HL-60/S4 (cell line): Measurements from ENCODE around the gene CFAP46.

Experiments
- in situ Hi-C: fragments of 300-500 bp; cut with MboI; formaldehyde crosslinking; loops from 2 replicates; pipeline ENCODE4 v1.14.3; 2022; ENCODE audit warnings: low sequenced_read_pairs

The CFAP46 gene

DNA sequence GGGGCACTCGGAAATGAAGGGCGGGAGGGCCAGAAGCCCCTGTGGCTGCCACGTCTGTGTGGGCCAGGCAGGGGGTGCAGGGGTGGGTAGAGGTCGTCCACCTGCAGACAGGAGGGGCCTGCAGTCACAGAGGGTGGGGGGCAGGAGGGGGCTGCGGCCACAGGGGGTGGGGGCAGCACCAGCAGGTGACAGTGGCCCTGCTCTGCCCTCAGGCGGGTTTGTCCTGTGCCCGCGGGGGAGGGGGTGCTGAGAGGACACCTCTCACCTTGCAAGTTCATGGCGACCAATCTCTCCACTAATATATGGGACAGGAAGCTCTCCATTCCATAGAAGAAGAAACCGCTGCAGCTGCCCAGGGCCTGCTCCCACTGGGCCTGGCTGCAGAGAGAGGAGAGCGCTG, 129.8 kb downstream of the CFAP46 start:
- in situ Hi-C loops = no loop called here

DNA sequence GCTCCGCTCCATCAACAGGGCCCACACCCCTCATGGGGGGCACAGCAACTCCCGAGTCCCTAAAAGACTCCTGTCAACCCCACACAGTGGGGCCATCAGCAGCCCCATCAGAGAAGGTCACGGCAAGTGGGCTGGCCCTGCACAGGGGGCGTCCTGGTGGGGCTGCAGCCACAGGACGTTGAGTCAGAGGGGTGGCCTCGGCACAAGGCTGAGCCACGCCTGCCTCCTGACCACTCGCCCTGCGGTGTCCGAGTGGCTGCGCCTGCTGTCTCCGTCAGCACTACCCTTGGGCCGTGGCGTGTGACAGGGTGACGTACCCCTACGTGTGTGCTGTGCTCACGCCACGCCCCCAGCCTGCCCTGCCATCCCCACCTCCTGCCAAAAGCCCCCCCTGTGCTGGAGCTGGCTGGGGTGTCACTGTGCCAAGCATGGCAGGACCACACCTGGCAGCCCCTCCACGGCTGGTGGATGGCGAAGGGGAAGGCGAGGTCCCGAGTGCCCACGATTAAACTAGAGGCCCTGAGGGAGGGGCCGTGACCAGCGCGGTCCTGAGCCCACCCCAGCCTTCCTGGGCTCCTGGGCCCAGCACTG, 130.4 kb downstream of the CFAP46 start:
- in situ Hi-C loops = no loop called here

DNA sequence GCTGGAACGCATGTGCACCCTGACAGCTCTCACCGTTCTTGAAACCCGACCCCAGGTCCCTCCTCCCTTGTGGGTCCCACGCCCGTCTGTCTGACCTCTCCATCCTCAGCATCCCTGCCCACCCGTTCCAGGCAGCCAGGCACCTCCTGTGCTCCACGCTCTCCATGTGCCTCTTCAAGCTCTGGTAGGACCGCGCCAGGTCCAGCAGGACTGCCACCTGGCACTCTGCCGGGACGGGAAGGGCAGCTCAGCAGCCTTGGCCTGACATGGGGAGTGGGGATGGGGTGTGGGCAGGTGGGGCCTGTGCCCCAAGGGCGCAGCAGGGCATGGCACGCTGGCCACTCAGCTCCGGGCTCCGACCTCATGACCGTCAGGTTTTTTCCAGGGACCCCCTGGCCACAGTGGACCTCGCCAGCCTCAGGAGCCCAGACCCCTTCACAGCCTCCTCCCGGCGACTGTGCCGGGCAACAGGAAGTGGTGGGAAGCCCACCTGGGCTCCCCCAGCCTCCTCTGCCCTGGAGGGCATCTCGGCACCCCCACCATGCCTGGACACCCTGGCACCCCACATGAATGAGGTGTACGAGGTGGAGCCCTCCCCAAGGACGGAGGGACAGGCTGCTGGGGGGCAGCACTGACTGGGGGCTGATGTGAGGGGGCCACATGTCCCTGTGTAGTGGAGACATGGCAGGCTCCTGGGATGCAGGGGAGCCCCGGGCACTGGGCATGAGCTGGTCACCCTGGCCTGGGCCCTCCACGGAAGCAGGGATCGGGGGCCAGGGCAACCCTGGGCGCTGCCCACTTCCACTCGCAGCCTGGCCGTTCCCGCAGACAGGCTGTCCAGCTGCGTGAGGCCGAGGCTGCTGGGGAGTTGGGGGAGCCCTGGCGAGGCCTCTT, 131.3 kb downstream of the CFAP46 start:
- in situ Hi-C loops = no loop called here

DNA sequence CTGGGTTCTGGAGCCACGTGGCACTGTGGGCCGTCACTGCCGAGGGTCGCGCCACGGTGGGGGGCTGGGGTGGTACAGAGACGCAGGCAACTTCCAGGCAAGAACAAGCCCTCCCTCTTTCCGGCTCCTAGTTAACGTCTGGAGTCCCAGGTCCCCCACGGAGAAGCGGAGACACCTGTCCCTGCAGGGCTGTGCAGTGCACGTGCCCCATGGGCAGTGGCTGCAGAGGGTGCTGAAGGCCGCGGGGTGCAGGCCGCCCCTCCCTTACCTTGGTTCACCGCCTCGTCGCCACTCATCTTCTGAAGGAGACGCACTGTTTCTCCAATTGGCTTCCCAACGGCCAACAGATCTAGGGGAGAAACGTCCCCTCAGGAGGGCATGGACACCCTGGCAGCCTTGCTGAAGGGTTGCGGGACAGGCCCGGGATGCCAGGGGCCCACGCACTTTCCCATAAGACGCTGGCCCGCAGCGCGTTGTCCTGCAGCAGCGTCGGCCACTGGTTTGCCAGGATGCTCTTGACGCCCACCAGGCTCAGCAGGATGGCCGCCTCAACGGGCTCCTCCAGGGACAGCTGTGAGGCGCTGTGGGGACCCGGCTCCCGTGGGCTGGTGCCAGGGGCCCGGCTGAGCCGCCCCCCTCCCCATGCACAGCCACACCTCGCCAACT, 132.1 kb downstream of the CFAP46 start:
- in situ Hi-C loops = no loop called here

DNA sequence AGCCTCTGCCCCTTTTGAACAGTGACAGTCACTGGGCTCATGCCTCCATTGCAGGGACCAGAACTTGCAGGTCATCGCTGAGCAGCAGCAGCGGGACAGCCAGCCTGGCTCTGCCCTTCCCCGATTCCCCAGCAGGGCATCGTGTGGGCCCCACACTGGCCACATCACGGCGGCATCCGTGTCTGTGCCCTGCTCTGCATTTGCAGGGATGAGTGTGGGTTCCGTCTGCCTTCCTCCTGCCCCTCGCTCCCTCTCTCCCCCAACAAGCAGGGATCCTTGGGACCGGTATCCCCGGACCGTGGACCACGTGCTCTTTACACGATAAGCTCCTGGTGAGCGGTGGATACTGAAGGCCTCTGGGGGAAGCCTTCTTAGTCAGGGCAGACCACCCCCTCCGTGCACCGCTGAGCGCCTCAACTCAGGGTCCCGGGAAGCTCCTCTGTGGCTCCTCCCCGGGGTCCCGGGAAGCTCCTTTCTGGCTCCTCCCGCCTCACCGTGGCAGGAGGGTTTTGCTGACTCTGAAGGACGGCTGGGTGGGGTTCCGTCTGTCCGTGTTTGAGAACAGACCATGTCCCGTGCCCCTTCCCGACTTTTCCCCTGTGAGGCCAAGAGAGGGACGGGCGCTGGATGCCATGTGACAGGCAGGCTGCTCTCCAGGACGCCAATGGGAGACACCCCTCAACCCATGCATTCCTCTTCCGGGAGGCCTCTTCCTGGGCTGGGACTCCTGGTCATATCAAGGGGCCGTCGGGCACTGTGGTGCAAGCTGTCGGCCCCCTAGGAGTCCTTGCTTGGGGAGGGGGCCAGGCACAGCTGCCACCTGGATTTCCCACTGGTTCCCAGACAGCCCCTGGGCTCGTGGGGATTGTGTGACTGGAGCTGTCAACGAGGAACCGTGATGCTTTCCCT, 132.9 kb downstream of the CFAP46 start:
- in situ Hi-C loops = no loop called here

DNA sequence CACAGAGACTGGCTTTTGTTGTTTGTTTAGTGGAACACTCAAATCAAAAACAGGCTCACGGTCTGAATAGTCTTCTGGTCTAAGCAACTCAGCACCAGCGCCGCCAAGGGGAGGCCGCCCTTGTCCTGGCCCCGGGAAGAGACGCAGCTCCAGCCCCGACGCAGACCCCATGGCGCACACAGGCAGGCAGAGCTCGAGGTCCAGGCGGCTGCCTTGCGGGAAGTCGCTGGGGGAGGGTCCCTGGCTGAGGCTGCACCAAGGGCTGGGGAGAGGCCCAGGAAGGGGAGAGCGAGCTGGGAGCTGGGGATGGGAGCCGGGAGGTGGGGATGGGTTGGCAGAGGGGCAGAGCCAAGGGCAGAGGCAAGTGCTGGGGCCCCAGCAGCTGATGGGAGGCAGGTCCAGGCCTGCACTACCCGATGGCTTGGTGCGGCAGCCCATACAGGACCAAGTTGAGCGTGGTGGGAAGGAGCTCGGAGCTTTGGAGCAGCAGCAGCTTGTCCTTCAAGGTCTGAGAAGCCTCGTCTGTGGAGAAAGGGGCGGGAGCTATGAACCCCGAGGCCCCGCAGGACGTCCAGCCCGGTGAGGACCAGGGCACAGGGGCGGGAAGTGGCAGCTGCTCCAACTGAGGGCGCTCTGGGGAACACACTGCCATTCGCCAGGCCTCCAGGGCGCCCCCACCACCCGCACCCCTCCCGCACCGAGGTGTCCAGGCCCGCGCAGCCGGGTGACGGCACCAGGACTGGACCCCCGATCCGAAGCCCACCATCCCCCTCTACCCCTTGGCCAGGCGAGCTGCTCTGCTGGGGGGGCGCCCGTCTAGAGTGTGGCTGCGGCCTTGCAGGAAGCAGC, 133.8 kb downstream of the CFAP46 start:
- in situ Hi-C loops = no loop called here

DNA sequence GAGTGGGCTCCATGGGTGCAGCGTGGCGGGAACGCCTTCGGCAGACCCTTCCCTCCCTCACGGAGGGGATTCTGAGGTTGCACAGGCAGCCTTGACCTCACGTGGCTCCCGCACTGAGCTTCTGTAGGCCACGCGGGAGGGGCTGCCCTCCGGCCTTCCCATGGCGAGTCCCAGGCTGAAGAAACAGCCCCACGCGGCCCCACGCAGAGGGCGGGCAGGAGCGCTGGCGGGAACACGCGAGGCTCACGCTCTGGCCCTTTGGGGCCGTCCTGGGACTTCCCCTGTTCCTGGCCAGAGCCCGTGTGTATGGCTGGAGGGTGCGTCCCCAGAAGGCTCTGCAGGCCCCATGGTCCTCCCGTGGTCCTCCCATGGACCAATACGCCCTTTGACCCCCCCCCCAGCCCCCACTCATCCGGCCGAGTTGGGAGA, 134.7 kb downstream of the CFAP46 start:
- in situ Hi-C loops = no loop called here

DNA sequence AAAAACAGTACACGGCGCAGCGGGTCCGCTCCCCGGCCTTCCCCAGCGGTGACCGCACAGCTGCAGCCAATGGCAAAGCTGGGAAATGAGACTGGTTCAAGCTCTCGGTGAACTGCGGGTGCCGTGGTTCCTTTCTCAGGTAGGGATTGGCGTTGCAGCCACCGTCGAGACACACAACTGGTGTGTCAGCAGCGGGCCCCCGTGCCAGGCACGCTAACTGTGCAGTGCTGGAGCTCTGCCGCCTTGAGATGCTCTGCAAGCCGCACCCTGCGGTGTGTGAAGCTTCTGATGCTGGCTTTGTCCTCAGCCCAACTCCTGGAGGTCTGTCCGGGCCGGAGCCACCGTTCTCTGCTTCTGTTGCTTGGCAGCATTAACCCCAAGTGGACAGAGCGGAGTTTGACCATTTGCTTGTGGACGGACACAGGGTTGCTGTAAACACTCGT, 135.8 kb downstream of the CFAP46 start:
- in situ Hi-C loops = no loop called here

DNA sequence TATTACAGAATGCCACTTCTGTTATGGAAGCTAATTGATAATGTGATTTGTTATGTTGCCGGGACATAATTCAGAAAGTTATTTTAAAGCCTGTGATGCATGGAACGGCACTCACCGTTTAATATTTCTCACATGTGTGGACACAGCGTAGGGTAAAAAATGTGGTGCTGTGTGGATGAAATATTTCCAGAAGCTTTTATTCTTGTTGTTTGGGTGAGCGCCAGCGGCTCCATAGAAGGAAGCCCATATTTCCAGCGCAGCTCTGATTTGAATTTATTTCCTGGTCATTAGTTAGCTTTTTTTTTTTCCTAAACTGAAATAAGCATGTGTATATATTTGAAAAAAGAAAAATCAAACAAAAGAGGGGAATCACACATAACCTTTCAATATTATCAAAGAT, 136.3 kb downstream of the CFAP46 start:
- in situ Hi-C loops = no loop called here

DNA sequence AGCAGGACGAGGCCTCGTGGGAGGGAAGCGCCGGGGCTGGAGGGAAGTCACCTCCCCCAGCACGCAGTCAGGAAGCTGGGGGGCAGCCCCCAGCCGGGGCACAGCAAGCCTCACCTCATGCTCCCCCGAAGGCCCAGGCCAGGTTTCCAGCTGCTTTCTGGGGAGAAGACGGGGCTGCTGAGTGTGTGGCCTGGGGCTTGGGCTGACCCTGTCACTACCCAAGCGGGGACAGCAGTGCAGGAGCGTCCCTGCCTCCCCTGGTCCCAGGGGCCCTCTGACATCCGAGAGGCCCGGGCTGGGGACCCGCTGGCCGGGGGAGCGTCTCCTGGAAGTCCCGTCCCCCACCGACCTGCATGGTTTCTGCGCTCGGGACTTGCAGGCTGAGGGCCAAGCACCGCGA, 136.8 kb downstream of the CFAP46 start:
- in situ Hi-C loops = no loop called here

DNA sequence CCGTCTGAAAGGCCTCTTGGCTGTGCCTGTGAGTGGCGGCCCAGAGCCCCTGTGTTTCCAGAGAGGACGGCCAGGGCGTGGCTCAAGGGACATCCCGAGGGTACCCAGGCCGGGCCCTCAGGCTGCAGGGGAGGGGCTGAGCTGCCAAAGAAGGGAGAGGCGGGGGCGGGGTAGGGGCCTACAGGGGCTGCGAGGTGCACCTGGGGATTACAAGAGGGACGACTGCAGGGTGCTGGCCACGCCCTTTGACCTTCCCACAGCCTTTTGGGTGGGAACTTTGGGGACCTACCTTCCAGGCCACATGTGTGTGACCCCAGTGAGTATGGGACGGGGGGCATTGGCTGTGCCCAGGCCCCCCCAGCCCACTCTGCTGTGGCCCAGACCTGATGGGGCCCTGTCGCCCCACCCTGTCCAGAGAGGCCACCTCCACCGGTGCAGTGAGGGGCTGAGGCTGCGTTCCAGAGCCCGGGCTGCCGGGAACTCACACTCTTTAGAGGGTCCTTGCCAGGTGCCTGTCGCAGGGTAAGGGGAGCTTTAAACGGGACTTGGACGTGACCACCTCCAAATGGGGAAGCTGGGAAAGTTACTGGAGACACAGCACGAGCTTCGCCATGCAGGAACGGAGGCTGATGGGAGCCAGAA, 137.5 kb downstream of the CFAP46 start:
- in situ Hi-C loops = no loop called here

DNA sequence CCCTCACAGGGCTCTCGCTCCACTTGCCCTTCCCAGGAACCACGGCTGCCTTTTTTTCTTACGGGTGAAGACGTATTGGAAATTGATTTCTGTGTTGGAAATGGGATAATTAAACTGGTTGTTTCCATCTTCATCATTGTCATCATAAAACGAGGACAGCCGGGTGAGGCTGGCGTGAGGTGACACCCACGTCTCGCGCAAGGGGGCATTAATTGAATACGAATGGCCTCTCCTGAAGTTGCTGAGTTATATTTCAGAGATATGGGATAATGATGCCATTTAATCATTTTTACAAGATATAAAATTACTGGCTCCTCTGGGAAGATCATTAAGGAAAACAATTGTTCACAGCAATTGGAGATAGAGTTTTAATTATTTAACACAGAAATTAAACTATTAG, 138.1 kb downstream of the CFAP46 start:
- in situ Hi-C loops = no loop called here

DNA sequence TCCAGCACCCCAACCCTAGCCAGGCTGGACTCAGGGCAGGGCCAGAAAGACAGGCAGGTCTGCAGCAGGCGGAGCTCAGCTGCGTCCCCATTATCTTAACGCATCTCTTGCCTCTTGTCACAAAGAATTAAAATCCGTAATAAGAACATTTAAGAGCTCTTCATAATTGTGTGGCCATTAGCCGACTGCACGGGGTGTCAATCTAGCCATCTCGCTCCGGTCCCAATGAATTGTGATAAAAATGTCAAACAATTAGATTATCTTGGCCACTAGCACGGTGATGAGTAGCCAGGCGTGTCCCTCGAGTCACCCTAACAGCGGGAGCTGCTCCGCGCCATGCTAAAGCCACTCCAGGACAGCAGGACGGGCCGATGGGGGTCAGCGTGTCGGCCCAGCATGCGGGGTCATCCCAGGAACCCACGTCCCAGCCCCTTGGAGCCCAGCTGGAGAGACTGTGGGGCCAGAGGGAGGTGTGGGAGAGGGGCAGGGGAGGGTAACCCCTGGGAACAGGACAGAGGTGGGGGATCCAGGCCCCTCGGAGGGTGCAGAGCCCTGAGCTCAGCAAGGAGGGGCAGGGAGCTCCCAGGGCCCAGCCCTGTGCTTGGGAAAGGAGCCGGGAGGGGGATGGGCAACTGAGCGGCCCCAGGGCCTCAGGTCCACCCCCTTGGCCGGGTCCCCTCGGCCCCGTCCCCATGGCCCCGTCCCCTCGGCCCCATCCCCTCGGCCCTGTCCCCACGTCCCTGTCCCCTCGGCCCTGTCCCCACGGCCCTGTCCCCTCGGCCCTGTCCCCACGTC, 138.8 kb downstream of the CFAP46 start:
- in situ Hi-C loops = no loop called here

DNA sequence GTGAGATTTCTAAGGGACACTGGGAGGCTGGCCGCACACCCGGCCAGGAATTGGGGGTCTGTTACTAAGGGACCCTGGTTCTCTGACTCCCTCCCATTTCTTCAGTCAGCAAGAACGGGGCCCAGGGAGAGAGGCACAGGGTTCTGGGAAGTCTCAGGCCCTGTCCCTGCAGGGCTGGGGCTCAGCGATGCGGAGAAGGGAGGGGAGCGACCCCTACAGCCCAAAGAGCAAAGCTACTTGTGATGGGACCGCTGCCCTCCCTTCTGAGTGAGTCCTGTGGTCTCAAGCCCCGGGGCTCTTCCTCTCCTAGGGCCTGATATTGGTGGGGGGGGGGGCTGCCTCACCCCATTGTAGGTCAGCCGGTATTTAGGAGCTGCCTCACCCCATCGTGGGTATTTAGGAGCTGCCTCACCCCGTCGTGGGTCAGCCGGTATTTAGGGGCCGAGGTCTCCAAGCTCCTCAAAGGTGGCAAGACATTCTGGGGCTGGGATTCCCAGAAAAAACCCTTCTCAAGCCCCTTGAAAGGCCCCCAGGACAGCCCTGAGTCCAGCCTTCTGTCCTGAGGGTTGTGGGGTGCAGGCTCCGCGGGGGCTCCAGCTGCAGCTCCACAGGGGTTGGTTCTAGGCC, 139.6 kb downstream of the CFAP46 start:
- in situ Hi-C loops = no loop called here

DNA sequence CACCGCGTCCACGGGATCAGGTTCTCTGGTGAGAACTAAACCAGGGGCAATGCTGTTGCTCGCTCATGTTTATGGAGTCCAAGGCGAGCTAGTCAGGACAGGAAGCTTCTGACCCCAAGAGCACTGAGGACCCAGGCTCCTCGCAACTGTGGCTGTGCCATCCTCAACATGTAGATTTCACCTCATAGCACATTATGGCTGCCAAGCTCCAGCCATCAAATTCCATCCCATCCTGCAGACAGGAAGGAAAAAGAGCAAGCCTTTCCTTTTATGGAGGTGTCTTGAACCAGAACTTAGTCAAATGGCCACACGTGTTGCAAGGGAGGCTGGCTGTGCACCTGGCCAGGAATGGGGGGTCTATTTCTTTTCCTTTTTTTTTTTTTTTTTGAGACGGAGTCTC, 140.3 kb downstream of the CFAP46 start:
- in situ Hi-C loops = no loop called here

DNA sequence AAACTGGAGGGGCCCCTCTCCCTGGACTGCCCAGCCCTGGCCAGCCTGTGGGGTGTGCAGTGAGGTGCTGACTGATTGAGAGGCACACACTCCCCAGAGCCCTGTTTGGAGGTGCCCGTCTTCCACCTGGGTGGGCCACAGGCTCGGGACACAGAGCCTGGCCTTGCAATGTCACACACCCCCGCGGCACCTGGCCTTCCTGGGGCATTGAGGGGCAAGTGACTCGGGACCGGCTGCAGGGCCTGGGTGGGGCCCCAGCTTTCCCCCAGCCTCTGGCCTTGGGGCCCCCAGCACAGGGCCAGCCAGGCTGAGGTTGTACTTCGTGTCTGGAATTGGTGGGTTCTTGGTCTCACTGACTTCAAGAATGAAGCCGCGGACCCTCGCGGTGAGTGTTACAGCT, 142.5 kb downstream of the CFAP46 start:
- in situ Hi-C loops = no loop called here

DNA sequence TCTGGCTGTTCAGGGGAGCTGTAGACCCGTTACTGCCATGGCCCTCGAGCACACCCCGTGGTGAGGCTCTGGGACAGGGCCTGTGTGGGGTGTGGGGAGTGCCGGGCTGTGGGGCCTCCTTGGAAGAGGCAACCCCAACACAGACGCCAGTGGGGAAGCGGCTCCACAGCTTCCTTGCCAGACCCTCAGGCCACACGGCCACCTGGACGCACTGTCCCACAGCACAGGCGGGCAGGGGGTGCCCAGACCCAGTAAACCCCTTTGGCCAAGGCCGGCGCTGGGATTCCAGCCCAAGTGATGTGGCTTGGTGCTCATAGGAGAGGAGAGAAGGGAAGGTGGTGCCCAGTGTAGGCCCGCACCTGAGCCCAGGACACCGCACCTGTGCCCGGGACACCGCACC, 143.5 kb downstream of the CFAP46 start:
- in situ Hi-C loops = no loop called here

DNA sequence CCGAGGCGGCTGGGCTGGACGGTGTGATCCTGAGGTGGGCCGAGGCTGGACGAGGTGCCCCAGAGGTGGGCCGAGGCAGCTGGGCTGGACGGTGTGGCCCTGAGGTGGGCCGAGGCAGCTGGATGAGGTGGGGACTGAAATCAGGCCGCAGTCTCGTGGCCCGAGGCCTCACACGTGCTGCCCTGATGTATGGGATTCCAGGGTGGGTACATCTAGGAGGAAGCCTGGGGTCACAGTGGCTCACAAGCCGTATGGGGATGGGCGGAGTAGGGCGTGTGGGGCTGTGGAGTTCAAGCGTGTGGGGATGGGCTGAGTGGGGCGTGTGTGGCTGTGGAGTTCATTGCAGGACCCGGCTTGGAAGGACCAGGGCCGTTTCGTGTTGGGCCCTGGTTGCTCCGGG, 144.0 kb downstream of the CFAP46 start:
- in situ Hi-C loops = no loop called here
